ENCODE data around the gene SIDT2.
"Not testable (repeated sequence)": the region's sequence is repeated elsewhere in the genome, so short reads cannot be mapped to it uniquely, and the experiment has no call there.

SIDT2 gene

GRCh38 chr11:117178210-117179034, at the start of gene SIDT2:
TSS of gene SIDT2 (plus strand) at chr11:117178743. CDS start at chr11:117179264, 521 bp downstream.
- DNase-seq (ENCODE audit: low spot score) = peak; percentile 94

GRCh38 chr11:117130396-117130795, 48.1 kb upstream of the SIDT2 start:
- DNase-seq (ENCODE audit: low spot score) = not testable (repeated sequence)

GRCh38 chr11:117130879-117131278, 47.7 kb upstream of the SIDT2 start:
- no peak for DNase-seq (ENCODE audit: low spot score)

- DNase-seq (ENCODE audit: low spot score) = no peak
Measured at GRCh38 chr11:117134431-117134830, 44.1 kb upstream of the SIDT2 start.

- DNase-seq (ENCODE audit: low spot score) = not testable (repeated sequence)
Measured at GRCh38 chr11:117134979-117135378, 43.6 kb upstream of the SIDT2 start.

- DNase-seq (ENCODE audit: low spot score) = not testable (repeated sequence)
Measured at GRCh38 chr11:117137223-117138086, 41.1 kb upstream of the SIDT2 start.

GRCh38 chr11:117143390-117143789, 35.2 kb upstream of the SIDT2 start:
- DNase-seq (ENCODE audit: low spot score) = peak; percentile 49

- peak; percentile 98 for DNase-seq (ENCODE audit: low spot score)
Measured at GRCh38 chr11:117143871-117144476, 34.6 kb upstream of the SIDT2 start, which contains the start of gene PAFAH1B2. TSS of gene PAFAH1B2 (plus strand) at chr11:117144287. CDS start at chr11:117152448, 8,161 bp downstream.

- peak; percentile 64 for DNase-seq (ENCODE audit: low spot score)
Measured at GRCh38 chr11:117144477-117145392, 33.8 kb upstream of the SIDT2 start.

- DNase-seq (ENCODE audit: low spot score) = peak; percentile 58
Measured at GRCh38 chr11:117145393-117145761, 33.2 kb upstream of the SIDT2 start.

- DNase-seq (ENCODE audit: low spot score) = no peak
Measured at GRCh38 chr11:117146521-117146920, 32.0 kb upstream of the SIDT2 start.

GRCh38 chr11:117152066-117152465, 26.5 kb upstream of the SIDT2 start:
- no peak for DNase-seq (ENCODE audit: low spot score)

GRCh38 chr11:117154468-117154867, 24.1 kb upstream of the SIDT2 start:
- no peak for DNase-seq (ENCODE audit: low spot score)

GRCh38 chr11:117157507-117157906, 21.0 kb upstream of the SIDT2 start:
- no peak for DNase-seq (ENCODE audit: low spot score)

GRCh38 chr11:117159892-117160291, 18.7 kb upstream of the SIDT2 start:
- no peak for DNase-seq (ENCODE audit: low spot score)

- no peak for DNase-seq (ENCODE audit: low spot score)
Measured at GRCh38 chr11:117160826-117161225, 17.7 kb upstream of the SIDT2 start.

GRCh38 chr11:117166491-117166890, 12.1 kb upstream of the SIDT2 start:
- DNase-seq (ENCODE audit: low spot score) = no peak

- DNase-seq (ENCODE audit: low spot score) = no peak
Measured at GRCh38 chr11:117169736-117170135, 8.8 kb upstream of the SIDT2 start.

GRCh38 chr11:117170210-117170609, 8.3 kb upstream of the SIDT2 start:
- no peak for DNase-seq (ENCODE audit: low spot score)

GRCh38 chr11:117171007-117171403, 7.5 kb upstream of the SIDT2 start:
- DNase-seq (ENCODE audit: low spot score) = no peak

GRCh38 chr11:117171404-117172061, 7.0 kb upstream of the SIDT2 start:
- no peak for DNase-seq (ENCODE audit: low spot score)

Data from AG08395 (cell line).